ENCODE data around the gene ITSN2.

Gene ITSN2

DNA sequence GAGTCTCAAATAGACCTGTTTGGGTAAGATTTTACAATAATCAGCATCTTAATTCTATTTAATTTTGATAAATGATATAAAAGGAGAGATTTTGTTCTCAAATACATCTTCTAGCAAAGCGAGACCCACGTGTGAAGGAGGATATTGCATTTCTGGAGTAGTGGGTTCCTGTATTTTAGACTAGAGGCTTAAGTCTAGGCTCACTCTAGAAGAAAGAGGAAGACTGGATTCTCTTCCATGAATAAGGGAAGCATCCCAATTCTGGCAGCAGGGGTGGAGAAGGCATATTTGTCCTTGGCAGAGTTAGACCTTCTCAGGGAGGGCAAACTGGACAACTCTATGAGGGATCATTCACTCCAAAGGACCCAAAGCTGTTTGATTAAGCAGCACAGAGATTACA, 196.7 kb downstream of the ITSN2 start:
- H2AFZ ChIP-seq (ENCODE audit: low read depth) = no peak overlapping the region
- no peak overlapping the region for H3K4me2 ChIP-seq
- no peaks in the 10 kb centered on the region for H3K79me2 ChIP-seq (ENCODE audit: insufficient read depth, low read depth)
- H3K27ac ChIP-seq = no peak overlapping the region
- no peaks in the 10 kb centered on the region for H3K27me3 ChIP-seq (ENCODE audit: insufficient read depth, low read depth)
- H3K36me3 ChIP-seq (ENCODE audit: insufficient read depth) = no peaks in the 10 kb centered on the region
- H3K9ac ChIP-seq = no peak overlapping the region
- no peak overlapping the region for H3K4me3 ChIP-seq (IDR thresholded peaks at IDR 0.05; ENCODE audit: insufficient read depth, low read depth, low read length)
- H3K4me1 ChIP-seq (ENCODE audit: low read depth, poor library complexity, severe bottlenecking) = no peaks in the 10 kb centered on the region
- TF ChIP-seq, protein P1, sequence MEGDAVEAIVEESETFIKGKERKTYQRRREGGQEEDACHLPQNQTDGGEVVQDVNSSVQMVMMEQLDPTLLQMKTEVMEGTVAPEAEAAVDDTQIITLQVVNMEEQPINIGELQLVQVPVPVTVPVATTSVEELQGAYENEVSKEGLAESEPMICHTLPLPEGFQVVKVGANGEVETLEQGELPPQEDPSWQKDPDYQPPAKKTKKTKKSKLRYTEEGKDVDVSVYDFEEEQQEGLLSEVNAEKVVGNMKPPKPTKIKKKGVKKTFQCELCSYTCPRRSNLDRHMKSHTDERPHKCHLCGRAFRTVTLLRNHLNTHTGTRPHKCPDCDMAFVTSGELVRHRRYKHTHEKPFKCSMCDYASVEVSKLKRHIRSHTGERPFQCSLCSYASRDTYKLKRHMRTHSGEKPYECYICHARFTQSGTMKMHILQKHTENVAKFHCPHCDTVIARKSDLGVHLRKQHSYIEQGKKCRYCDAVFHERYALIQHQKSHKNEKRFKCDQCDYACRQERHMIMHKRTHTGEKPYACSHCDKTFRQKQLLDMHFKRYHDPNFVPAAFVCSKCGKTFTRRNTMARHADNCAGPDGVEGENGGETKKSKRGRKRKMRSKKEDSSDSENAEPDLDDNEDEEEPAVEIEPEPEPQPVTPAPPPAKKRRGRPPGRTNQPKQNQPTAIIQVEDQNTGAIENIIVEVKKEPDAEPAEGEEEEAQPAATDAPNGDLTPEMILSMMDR (conservative IDR thresholded peaks at IDR 0.05; ENCODE audit: low read depth, low read length) = no peak
- no peaks in the 10 kb centered on the region for H4K20me1 ChIP-seq (ENCODE audit: insufficient read depth)

DNA sequence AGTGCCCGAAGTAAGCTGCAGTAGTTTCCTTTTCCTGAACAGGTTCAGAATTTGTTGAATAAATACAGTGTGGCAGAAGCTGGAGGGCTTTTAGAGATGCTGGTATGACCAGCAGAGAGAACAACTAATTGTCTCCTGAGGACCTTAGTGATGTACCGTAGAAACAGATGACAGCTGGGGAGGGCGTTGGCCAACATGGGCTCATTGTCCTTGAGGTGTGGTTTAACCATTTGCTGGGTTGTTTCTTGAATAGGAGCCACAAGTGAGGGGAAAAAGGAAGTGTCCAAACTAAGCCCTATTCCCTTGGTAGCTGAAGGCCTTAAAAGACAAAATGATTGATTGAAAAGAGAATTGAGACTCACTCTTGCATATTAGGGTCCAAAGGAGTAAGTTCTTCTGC, 197.2 kb downstream of the ITSN2 start:
- H3K4me2 ChIP-seq = no peak overlapping the region
- no peaks in the 10 kb centered on the region for H4K20me1 ChIP-seq (ENCODE audit: insufficient read depth)
- H3K4me1 ChIP-seq (ENCODE audit: low read depth, poor library complexity, severe bottlenecking) = no peaks in the 10 kb centered on the region
- H3K27me3 ChIP-seq (ENCODE audit: insufficient read depth, low read depth) = no peaks in the 10 kb centered on the region
- H3K36me3 ChIP-seq (ENCODE audit: insufficient read depth) = no peaks in the 10 kb centered on the region
- no peak overlapping the region for H3K9ac ChIP-seq
- H3K79me2 ChIP-seq (ENCODE audit: insufficient read depth, low read depth) = no peaks in the 10 kb centered on the region
- no peak overlapping the region for H3K27ac ChIP-seq
- H3K4me3 ChIP-seq (IDR thresholded peaks at IDR 0.05; ENCODE audit: insufficient read depth, low read depth, low read length) = no peak overlapping the region
- H2AFZ ChIP-seq (ENCODE audit: low read depth) = no peak overlapping the region
- TF ChIP-seq, protein P1 (conservative IDR thresholded peaks at IDR 0.05; ENCODE audit: low read depth, low read length) = no peak

DNA sequence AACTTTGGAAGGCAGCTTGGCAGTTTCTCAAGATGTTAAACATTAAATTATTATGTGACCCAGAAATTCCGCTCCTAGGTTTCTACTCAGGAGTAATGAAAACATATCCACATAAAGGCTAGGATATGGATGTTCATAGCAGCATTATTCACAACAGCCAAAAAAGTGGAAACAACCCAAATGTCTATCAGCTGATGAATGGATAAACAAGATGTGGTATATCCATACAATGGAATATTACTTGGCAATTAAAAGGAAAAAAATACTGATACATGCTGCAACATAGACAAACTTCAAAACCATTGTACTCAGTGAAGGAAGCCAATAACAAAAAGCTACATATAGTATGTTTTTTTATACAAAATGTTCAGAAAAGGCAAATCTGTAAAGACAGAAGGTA, 197.8 kb downstream of the ITSN2 start:
- no peaks in the 10 kb centered on the region for H3K4me1 ChIP-seq (ENCODE audit: low read depth, poor library complexity, severe bottlenecking)
- no peak overlapping the region for H3K4me3 ChIP-seq (IDR thresholded peaks at IDR 0.05; ENCODE audit: insufficient read depth, low read depth, low read length)
- no peaks in the 10 kb centered on the region for H3K79me2 ChIP-seq (ENCODE audit: insufficient read depth, low read depth)
- no peak overlapping the region for H3K27ac ChIP-seq
- H2AFZ ChIP-seq (ENCODE audit: low read depth) = no peak overlapping the region
- no peak overlapping the region for H3K9ac ChIP-seq
- no peaks in the 10 kb centered on the region for H3K36me3 ChIP-seq (ENCODE audit: insufficient read depth)
- TF ChIP-seq, protein P1 (conservative IDR thresholded peaks at IDR 0.05; ENCODE audit: low read depth, low read length) = no peak
- H3K4me2 ChIP-seq = no peak overlapping the region
- H4K20me1 ChIP-seq (ENCODE audit: insufficient read depth) = no peaks in the 10 kb centered on the region
- H3K27me3 ChIP-seq (ENCODE audit: insufficient read depth, low read depth) = no peaks in the 10 kb centered on the region

DNA sequence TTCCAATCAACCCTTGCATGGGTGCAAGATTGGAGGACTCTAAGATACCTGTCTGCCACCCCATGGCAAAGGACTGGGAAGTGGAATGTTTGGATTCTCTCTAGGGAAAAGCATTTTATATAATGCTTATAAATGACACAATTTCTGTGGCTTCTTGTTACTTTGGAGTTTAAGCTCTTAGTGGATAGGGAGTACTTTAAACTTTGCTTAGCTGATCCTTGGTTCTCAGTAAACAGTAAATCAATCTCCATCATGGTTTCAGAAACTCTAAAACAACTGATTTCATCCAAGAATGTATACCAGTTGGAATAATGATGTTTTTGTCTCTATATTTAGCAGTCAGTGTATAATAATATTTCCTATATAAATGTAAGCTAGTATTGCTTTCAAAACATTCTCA, 199.6 kb downstream of the ITSN2 start:
- Histone ChIP-seq H3K4me2 (no peak overlapping the region), H3K4me3 (IDR thresholded peaks at IDR 0.05; ENCODE audit: insufficient read depth, low read depth, low read length) (no peak overlapping the region), H3K9ac (no peak overlapping the region), H3K4me1 (ENCODE audit: low read depth, poor library complexity, severe bottlenecking) (no peaks in the 10 kb centered on the region), H2AFZ (ENCODE audit: low read depth) (no peak overlapping the region), H3K27ac (no peak overlapping the region), H3K36me3 (ENCODE audit: insufficient read depth) (no peaks in the 10 kb centered on the region), H3K27me3 (ENCODE audit: insufficient read depth, low read depth) (no peaks in the 10 kb centered on the region), H3K79me2 (ENCODE audit: insufficient read depth, low read depth) (no peaks in the 10 kb centered on the region), H4K20me1 (ENCODE audit: insufficient read depth) (no peaks in the 10 kb centered on the region)
- TF ChIP-seq, protein P1 (conservative IDR thresholded peaks at IDR 0.05; ENCODE audit: low read depth, low read length) = no peak

DNA sequence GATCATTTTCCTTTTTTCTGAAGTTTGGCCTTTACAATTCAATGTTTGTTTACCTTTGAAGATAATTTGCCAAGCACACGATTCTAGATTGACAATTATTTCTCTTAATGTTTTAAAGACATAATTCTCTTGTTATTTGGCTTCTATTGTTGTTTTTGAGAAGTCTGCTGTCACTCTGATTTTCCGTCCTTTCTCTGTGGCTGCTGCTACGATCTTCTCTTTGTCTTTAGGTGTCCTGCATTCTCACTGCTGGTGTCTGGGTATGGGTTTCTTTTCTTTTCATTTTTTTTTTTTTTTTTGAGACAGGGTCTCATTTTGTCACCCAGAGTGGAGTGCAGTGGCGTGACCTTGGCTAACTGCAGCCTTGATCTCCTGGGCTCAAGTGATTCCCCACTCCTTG, 200.6 kb downstream of the ITSN2 start:
- no peaks in the 10 kb centered on the region for H3K27me3 ChIP-seq (ENCODE audit: insufficient read depth, low read depth)

More for the DNA sequence above, 200.6 kb downstream of the ITSN2 start:
- no peaks in the 10 kb centered on the region for H4K20me1 ChIP-seq (ENCODE audit: insufficient read depth)
- no peak overlapping the region for H3K27ac ChIP-seq
- no peaks in the 10 kb centered on the region for H3K79me2 ChIP-seq (ENCODE audit: insufficient read depth, low read depth)
- no peaks in the 10 kb centered on the region for H3K4me1 ChIP-seq (ENCODE audit: low read depth, poor library complexity, severe bottlenecking)
- no peak overlapping the region for H3K4me3 ChIP-seq (IDR thresholded peaks at IDR 0.05; ENCODE audit: insufficient read depth, low read depth, low read length)
- H3K4me2 ChIP-seq = no peak overlapping the region
- H3K36me3 ChIP-seq (ENCODE audit: insufficient read depth) = no peaks in the 10 kb centered on the region
- TF ChIP-seq, protein P1 (conservative IDR thresholded peaks at IDR 0.05; ENCODE audit: low read depth, low read length) = no peak
- H2AFZ ChIP-seq (ENCODE audit: low read depth) = no peak overlapping the region
- no peak overlapping the region for H3K9ac ChIP-seq

Measured in KMS-11 (cell line).